GM08714 (cell line): ENCODE data around the gene LIPC.
A peak's percentile ranks its signal among the peaks of the same experiment; 100 is the strongest.

Experiments used
- H3K4me3 ChIP-seq: fragments of 200-500 bp; sonication (Bioruptor generic); 2 replicates; pipeline ENCODE4 v1.5.1; 2014; ENCODE audit warnings: mild to moderate bottlenecking, low read length, inconsistent platforms
- ZNF274 ChIP-seq: IDR thresholded peaks from 2 replicates; pipeline ENCODE4 v1.6.1; 2012; ENCODE audit warnings: mild to moderate bottlenecking, low read depth, low read length

Gene LIPC

GRCh38 chr15:58398643-58399042 is 33.1 kb upstream of the LIPC start:
- TF ChIP-seq ZNF274 = no peak
- H3K4me3 ChIP-seq = no peak overlapping the region

GRCh38 chr15:58399739-58400138 is 32.1 kb upstream of the LIPC start:
- TF ChIP-seq ZNF274 = no peak
- no peak overlapping the region for H3K4me3 ChIP-seq

DNA sequence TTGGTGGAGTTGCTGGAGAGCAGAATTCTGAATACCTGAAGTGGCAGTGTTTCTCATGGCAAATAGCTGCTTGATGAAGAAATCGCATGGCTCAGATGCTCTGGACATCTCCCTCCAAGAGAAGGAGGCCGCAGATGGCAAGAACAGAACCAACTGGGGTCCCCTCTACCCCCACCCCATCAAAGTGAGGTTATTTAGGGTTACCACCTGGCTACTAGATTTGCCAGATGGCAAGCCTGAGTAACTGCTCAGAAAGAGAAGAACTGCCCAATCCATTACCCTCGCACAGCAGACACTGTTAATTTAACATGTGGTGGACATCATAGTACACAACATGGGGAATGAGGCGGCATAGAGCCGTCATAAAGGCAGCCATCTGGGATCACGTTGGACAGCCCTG is 30.5 kb upstream of the LIPC start:
- no peak overlapping the region for H3K4me3 ChIP-seq
- no peak for TF ChIP-seq ZNF274

GRCh38 chr15:58401991-58402649 is 29.7 kb upstream of the LIPC start:
- no peak overlapping the region for H3K4me3 ChIP-seq
- TF ChIP-seq ZNF274 = no peak

- H3K4me3 ChIP-seq = no peak overlapping the region
- TF ChIP-seq ZNF274 = no peak
Observed at GRCh38 chr15:58403581-58403980, 28.2 kb upstream of the LIPC start.

DNA sequence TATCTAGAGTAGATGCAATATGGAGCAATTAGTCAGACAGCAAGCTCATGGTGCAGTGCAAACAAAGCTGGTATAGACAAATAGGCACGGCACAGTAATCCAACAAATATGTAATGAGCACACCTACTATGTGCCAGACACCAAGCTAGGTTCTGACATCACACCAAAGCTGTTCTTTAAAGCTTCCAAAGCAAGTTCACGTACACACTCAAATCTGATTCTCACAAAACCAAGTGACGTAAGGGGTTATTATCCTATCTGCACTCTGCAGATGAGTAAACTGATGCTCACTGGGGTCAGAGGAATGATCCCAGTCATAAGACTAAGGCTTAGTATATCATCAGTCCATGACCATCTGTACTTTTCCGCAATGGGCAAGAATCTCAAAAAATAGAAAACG is 27.8 kb upstream of the LIPC start:
- no peak overlapping the region for H3K4me3 ChIP-seq
- TF ChIP-seq ZNF274 = no peak

- no peak overlapping the region for H3K4me3 ChIP-seq
- TF ChIP-seq ZNF274 = no peak
Observed at GRCh38 chr15:58404722-58405121, 27.1 kb upstream of the LIPC start.

DNA sequence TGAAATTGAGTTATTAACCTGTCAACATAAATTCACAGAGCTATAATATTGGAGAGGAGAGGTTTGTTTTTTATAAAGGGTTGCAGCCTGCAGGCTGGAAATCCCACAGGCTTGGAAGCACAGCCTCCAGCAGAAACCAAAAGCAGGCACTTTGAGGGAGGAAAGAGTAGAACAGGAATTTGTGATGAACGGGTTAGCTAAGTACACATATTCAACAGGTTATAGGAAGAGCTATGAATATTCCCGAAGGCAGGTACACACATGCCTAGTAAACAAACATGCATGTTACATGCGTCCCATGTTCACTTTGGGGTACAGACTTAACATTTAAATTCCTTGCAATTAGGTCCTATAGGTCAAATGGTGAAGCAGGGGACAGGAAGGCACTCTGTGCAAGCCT is 25.9 kb upstream of the LIPC start:
- TF ChIP-seq ZNF274 = no peak
- no peak overlapping the region for H3K4me3 ChIP-seq

DNA sequence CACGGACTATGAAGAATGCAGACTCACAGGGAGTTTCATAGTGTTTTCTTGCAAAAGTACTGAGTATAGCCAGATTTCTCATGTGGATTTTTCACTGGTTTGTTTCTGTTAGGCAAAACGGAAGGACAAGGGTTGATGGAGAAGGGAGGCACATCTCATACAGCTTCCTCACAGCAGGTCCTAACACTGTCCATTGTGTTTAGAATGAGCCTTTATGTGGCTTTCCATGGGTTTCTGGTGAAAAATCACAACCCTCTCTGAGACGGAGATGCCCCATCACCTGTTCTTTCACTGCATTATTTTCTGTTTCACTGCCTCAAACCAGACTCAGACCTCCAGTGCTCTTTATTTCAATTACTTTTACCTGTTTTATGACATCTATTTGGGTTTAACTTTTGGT is 25.0 kb upstream of the LIPC start:
- H3K4me3 ChIP-seq = no peak overlapping the region
- no peak for TF ChIP-seq ZNF274

GRCh38 chr15:58407236-58407775 is 24.5 kb upstream of the LIPC start:
- no peak overlapping the region for H3K4me3 ChIP-seq
- no peak for TF ChIP-seq ZNF274

- TF ChIP-seq ZNF274 = no peak
- H3K4me3 ChIP-seq = no peak overlapping the region
Observed at GRCh38 chr15:58407778-58408177, 24.0 kb upstream of the LIPC start.

DNA sequence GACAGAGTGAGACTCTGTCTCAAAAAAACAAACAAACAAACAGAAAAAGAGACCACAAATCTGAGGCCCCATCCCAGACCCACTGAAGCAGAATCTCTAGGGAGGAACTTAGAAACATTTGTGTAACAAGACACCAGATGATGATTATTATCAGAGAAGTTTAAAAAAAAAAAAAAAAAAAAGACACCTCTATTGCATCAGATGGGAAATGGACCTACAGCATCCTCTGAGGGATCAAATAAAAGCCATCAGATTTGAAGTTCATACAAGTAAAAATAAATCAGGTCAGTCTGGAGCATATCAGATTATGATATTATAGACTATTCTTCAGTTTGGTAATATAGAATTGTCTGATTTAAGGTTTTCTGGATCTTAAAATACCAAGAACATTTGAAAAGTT is 21.9 kb upstream of the LIPC start:
- TF ChIP-seq ZNF274 = no peak
- no peak overlapping the region; the same call in 1 of the 2 replicates for H3K4me3 ChIP-seq

DNA sequence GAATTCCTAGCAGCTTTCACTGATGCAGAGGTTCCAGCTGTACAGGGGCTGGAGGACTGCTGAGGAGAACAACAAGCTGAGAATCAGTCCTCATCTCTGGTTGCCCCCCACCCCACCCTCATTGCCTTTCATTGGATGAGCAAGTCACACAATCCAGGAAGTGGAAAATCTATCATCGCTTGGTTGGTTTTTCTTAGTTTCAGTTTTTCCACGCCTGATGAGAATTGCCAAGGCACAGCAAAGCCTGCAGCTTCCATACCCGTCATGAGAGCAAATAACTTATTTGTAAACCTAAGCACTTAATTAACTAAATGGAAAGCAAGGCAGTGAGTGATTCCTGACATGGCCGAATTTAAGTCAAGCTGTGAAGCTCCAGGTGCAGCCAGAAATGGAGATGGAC is 21.4 kb upstream of the LIPC start:
- TF ChIP-seq ZNF274 = no peak
- H3K4me3 ChIP-seq = peak overlapping the region; percentile 41; the same call in 1 of the 2 replicates

GRCh38 chr15:58413253-58413652 is 18.5 kb upstream of the LIPC start:
- H3K4me3 ChIP-seq = no peak overlapping the region
- no peak for TF ChIP-seq ZNF274

DNA sequence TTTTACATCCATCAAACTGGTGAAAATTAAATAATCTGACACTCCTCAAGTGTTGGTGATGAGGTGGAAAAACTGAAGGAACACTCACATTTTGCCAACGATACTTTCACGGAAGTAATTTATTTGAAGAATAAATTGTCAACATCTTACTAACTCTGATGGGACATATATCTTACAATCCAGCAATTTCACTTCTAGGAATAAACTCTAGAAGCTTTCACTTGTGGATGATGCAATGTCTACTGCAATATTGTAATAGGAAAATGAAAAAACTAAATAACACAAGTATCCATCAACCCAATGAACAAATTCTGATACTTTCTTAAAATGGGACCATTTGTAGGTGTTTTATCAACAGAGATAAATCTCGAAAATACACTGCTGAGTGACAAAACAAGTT is 16.2 kb upstream of the LIPC start:
- no peak for TF ChIP-seq ZNF274
- no peak overlapping the region for H3K4me3 ChIP-seq

GRCh38 chr15:58416963-58417362 is 14.8 kb upstream of the LIPC start:
- H3K4me3 ChIP-seq = no peak overlapping the region
- TF ChIP-seq ZNF274 = no peak
